Nephron progenitor cell (in vitro differentiated cells): ENCODE measurements around the gene MYT1.
A peak's percentile ranks its signal among the peaks of the same experiment; 100 is the strongest.

Experiments
- DNase-seq: peaks from one replicate; pipeline ENCODE4 v3.0.0; 2021
- H3K27ac Mint-ChIP-seq: 2 replicates; pipeline ENCODE4 v1.8.0; 2021; ENCODE audit warnings: mild to moderate bottlenecking, moderate library complexity, mixed read lengths
- H3K27me3 Mint-ChIP-seq: 2 replicates; pipeline ENCODE4 v1.8.0; 2021; ENCODE audit warnings: mild to moderate bottlenecking, low read depth, mixed read lengths; ENCODE audit not compliant: poor library complexity
- H3K36me3 Mint-ChIP-seq: 2 replicates; pipeline ENCODE4 v1.8.0; 2021; ENCODE audit warnings: low read depth, mixed read lengths
- H3K4me1 Mint-ChIP-seq: 2 replicates; pipeline ENCODE4 v1.8.0; 2021; ENCODE audit warnings: mixed read lengths
- H3K4me3 Mint-ChIP-seq: 2 replicates; pipeline ENCODE4 v1.8.0; 2021; ENCODE audit warnings: mild to moderate bottlenecking, moderate library complexity, mixed read lengths
- H3K9me3 Mint-ChIP-seq: 2 replicates; pipeline ENCODE4 v1.8.0; 2021; ENCODE audit warnings: mild to moderate bottlenecking, moderate library complexity, mixed read lengths
- CTCF ChIP-seq: fragments of 200-600 bp; sonication (generic); IDR thresholded peaks from 2 replicates; pipeline ENCODE4 v1.5.0; 2021; ENCODE audit warnings: antibody characterized with exemption

Gene MYT1

DNA sequence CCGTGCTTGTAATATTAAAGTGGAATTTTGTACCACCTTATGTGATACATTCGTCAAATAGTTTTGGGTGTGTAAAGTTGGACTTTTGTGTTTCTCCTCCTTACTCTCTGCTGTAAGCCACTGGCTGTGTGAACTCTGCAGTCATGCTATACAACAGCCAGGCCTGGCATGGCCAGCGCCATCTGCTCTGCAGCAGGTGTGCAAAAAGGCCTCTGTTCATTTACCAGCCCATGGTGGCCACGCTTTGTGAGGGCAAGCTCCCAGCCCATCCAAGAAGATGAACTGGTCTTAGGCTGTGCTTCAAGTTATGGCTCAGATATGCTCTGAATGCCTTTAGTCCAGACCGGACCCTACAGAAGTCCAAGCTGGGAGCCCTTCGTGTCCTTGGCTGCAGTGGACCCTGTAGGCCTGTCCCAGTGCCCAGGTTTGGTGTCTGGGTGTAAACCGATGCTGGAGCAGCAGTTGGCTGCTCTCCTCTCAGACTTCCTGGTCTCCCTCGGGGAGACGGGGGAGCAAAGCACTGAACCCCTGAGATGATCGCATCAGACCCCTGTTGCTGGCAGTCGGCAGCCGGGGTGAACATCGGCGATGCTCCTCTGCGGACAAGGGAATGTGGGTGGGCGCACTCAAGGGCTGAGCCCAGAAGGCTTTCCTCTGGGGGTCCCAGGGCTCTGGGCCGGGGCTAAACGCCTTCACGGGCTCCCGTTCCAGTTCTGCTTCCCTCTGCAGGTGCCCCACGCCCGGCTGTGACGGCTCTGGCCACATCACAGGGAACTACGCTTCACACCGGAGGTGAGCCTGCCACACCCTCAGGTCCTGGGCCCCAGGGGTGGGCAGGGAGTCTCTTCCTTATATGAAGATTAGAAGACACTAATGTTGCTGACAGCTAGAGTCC, 62.7 kb downstream of the MYT1 start:
- Mint-ChIP-seq H3K4me3 (no peak overlapping the region), H3K4me1 (peaks cover 70% of the 10 kb centered on the region), H3K27ac (no peak overlapping the region), H3K36me3 (no peaks in the 10 kb centered on the region), H3K27me3 (peaks cover 8% of the 10 kb centered on the region), H3K9me3 (no peaks in the 10 kb centered on the region)
- no peak for TF ChIP-seq CTCF
- no peak for DNase-seq

DNA sequence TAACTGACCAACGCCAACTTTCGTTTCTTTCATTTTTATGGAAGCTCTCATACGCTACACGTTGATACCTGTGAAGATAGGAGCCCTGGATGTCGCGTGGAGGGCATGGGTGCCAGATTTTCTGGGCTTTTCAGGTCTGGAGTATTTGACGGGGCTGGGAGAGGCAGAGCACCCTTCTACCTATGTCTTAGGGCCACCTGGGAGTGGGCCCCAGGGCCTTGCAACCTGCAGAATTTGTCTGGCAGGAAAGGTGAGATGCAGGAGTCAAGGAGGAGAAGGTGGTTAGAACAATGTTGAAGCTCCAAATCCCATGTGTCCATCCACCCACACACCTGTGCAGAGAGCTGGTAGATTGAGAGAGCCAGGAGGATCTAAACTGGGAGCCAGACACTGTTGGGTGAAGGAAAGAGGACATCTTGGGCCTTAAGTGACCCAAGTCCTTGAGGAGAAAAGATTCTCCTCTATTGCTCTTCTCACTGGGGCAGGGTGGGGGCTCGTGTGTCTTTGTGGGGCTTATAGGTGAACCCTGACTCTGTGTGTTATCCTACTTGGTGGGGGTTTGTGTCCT, 63.9 kb downstream of the MYT1 start:
- no peak overlapping the region for H3K4me3 Mint-ChIP-seq
- no peak for TF ChIP-seq CTCF
- H3K27ac Mint-ChIP-seq = no peak overlapping the region
- H3K27me3 Mint-ChIP-seq = peaks cover 5% of the 10 kb centered on the region
- no peaks in the 10 kb centered on the region for H3K36me3 Mint-ChIP-seq
- peaks cover 69% of the 10 kb centered on the region for H3K4me1 Mint-ChIP-seq
- no peak for DNase-seq
- no peaks in the 10 kb centered on the region for H3K9me3 Mint-ChIP-seq

DNA sequence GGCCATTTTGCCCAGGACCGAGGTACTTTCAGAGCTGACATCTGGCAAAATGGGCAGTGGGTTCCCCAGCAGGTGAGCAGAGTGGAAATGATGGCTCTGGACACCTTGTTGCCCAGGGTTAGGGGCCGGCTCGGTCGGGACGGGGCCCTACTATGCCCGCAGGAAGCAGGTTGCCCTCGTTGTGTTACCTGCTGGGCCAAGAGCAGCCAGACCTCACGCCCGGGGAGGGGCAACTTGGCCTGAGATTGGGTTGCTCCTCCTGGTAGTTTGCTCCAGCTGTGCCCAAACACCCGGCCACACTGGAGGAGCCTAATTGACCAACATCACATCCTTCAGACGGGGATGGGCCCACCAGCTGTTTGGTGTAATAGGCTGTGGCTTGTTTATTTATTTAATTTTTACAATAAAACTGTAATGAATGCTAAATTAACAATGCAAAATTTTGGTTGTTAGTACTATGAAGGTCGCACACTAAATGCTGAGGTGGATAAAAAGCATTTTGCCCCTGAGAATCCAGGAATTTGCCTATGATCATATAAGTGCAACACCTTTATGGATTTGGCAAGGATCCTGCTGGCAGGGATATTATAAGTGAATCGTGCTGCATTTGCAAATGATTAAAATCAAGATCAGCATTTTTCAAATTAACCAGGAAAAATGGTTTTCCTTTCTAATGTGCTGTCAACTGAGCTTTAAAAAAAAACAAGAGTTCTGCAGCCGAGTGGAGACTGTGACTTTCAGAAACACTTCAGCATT, 64.7 kb downstream of the MYT1 start:
- H3K27ac Mint-ChIP-seq = peak overlapping the region; percentile 86

DNA sequence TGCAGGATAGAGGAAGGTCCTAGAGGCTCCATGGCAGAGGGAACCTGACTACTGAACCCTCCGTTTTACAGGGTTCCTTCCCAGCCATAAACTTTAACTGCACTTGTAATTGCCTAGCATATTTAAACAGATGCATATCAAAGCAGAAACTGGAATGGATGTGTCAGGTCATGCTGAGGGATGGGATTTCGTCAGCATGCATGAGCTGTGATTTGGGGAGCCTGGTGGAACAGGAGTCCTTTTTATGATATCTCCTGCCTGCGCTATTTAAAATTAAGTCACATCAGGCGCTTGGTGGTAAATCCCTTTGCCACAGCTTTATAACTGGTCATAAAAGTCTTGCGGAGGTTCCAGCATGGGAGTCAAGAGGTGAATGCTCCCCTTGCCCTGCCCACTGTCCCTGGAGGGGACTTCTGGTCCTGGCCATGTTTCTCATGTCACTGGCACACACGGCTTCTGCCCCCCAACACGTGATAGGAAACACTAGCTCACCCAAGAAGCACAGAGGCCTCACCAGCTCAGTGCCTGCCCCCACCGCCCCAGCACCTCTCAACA, 65.3 kb downstream of the MYT1 start:
- Mint-ChIP-seq H3K27ac (peak overlapping the region; percentile 86), H3K9me3 (peaks cover 9% of the 10 kb centered on the region), H3K36me3 (no peaks in the 10 kb centered on the region), H3K4me1 (peaks cover 55% of the 10 kb centered on the region), H3K4me3 (no peak overlapping the region), H3K27me3 (peaks cover 5% of the 10 kb centered on the region)
- no peak for TF ChIP-seq CTCF
- DNase-seq = no peak

More for the DNA sequence above, 64.7 kb downstream of the MYT1 start:
- no peak for DNase-seq
- H3K36me3 Mint-ChIP-seq = no peaks in the 10 kb centered on the region
- H3K4me1 Mint-ChIP-seq = peaks cover 62% of the 10 kb centered on the region
- no peak for TF ChIP-seq CTCF
- H3K9me3 Mint-ChIP-seq = peaks cover 6% of the 10 kb centered on the region
- H3K27me3 Mint-ChIP-seq = peaks cover 5% of the 10 kb centered on the region
- no peak overlapping the region for H3K4me3 Mint-ChIP-seq

- H3K27me3 Mint-ChIP-seq = peaks cover 5% of the 10 kb centered on the region
- TF ChIP-seq CTCF = no peak
- no peak overlapping the region for H3K4me3 Mint-ChIP-seq
- H3K27ac Mint-ChIP-seq = peak overlapping the region; percentile 80
- no peaks in the 10 kb centered on the region for H3K36me3 Mint-ChIP-seq
- H3K4me1 Mint-ChIP-seq = peaks cover 48% of the 10 kb centered on the region
- no peak for DNase-seq
- peaks cover 9% of the 10 kb centered on the region for H3K9me3 Mint-ChIP-seq
Measured at GRCh38 chr20:64230461-64231145, 66.4 kb downstream of the MYT1 start.
